GM12865 (cell line): Measurements from ENCODE around the gene C10orf62.

Experiments
- DNase-seq: peaks from one replicate; pipeline ENCODE4 v3.0.0; 2010; ENCODE audit warnings: low read depth
- H3K4me3 ChIP-seq: 2 replicates; pipeline ENCODE4 v1.5.1; 2011; ENCODE audit warnings: mild to moderate bottlenecking, low read depth, low read length, control low read depth
- CTCF ChIP-seq: IDR thresholded peaks from 2 replicates; pipeline ENCODE4 v1.5.1; 2011; ENCODE audit warnings: low read length, control low read depth, low read depth, inconsistent platforms; ENCODE audit not compliant: insufficient read depth; ENCODE audit errors: missing control alignments

The C10orf62 gene

GRCh38 chr10:97570789-97571471, 18.6 kb upstream of the C10orf62 start:
- no peak for DNase-seq
- TF ChIP-seq CTCF = no peak
- H3K4me3 ChIP-seq = no peak overlapping the region

GRCh38 chr10:97571622-97572021, 17.9 kb upstream of the C10orf62 start:
- no peak for DNase-seq
- TF ChIP-seq CTCF = no peak
- no peak overlapping the region for H3K4me3 ChIP-seq

GRCh38 chr10:97572214-97572989, 17.1 kb upstream of the C10orf62 start, which contains the start of gene ANKRD2:
ANKRD2 (plus strand) TSS chr10:97572779; CDS start chr10:97572789, 10 bp downstream.
- no peak within 1 kb of the TSS for H3K4me3 ChIP-seq
- peak; percentile 98 for TF ChIP-seq CTCF
- DNase-seq = peak; percentile 84

GRCh38 chr10:97573021-97573420, 16.5 kb upstream of the C10orf62 start:
- TF ChIP-seq CTCF = no peak
- no peak for DNase-seq
- no peak overlapping the region for H3K4me3 ChIP-seq

- TF ChIP-seq CTCF = no peak
- no peak overlapping the region for H3K4me3 ChIP-seq
- no peak for DNase-seq
Observed at GRCh38 chr10:97573672-97574071, 15.8 kb upstream of the C10orf62 start.

- no peak overlapping the region for H3K4me3 ChIP-seq
- TF ChIP-seq CTCF = no peak
- DNase-seq = no peak
Observed at GRCh38 chr10:97574374-97575126, 15.0 kb upstream of the C10orf62 start.
